GM06990 (cell line): Measurements from ENCODE around the gene GRM7.

Experiments
- DNase-seq: peaks from one replicate; pipeline ENCODE4 v3.0.0-alpha.2; 2011; ENCODE audit not compliant: insufficient read length; ENCODE audit errors: extremely low read depth
- H3K27me3 ChIP-seq: replicated peaks from 2 replicates; pipeline ENCODE4 v1.6.0; 2011; ENCODE audit warnings: low read length; ENCODE audit not compliant: control insufficient read depth, insufficient read depth
- H3K36me3 ChIP-seq: 2 replicates; pipeline ENCODE4 v1.5.1; 2011; ENCODE audit warnings: low read length; ENCODE audit not compliant: control insufficient read depth, insufficient read depth
- H3K4me3 ChIP-seq: replicated peaks from 2 replicates; pipeline ENCODE4 v1.5.1; 2011; ENCODE audit warnings: low read depth, mild to moderate bottlenecking, control low read depth, low read length
- CTCF ChIP-seq: IDR thresholded peaks from 2 replicates; pipeline ENCODE4 v1.5.1; 2011; ENCODE audit warnings: low read length, control low read depth, mild to moderate bottlenecking, inconsistent platforms; ENCODE audit not compliant: insufficient read depth, poor library complexity, severe bottlenecking

Gene GRM7

GRCh38 chr3:7669641-7670040 lies 808.7 kb downstream of the GRM7 start:
- H3K27me3 ChIP-seq = no peaks in the 10 kb centered on the region
- TF ChIP-seq CTCF = no peak
- DNase-seq = no peak
- H3K36me3 ChIP-seq = no peaks in the 10 kb centered on the region
- no peak overlapping the region for H3K4me3 ChIP-seq

- no peak for TF ChIP-seq CTCF
- no peaks in the 10 kb centered on the region for H3K27me3 ChIP-seq
Observed at GRCh38 chr3:7678521-7678920, 817.6 kb downstream of the GRM7 start.

GRCh38 chr3:7682822-7683229 lies 821.9 kb downstream of the GRM7 start:
- no peak for DNase-seq
- Histone ChIP-seq H3K4me3 (no peak overlapping the region), H3K36me3 (no peaks in the 10 kb centered on the region), H3K27me3 (no peaks in the 10 kb centered on the region)
- no peak for TF ChIP-seq CTCF

More at GRCh38 chr3:7678521-7678920, 817.6 kb downstream of the GRM7 start:
- Histone ChIP-seq H3K36me3 (no peaks in the 10 kb centered on the region), H3K4me3 (no peak overlapping the region)
- no peak for DNase-seq

- Histone ChIP-seq H3K36me3 (no peaks in the 10 kb centered on the region), H3K27me3 (no peaks in the 10 kb centered on the region), H3K4me3 (no peak overlapping the region)
- DNase-seq = no peak
- TF ChIP-seq CTCF = no peak
Observed at GRCh38 chr3:7683426-7683825, 822.5 kb downstream of the GRM7 start.

GRCh38 chr3:7684182-7684715 lies 823.3 kb downstream of the GRM7 start:
- no peak for DNase-seq
- H3K4me3 ChIP-seq = no peak overlapping the region
- no peaks in the 10 kb centered on the region for H3K36me3 ChIP-seq
- no peak for TF ChIP-seq CTCF
- no peaks in the 10 kb centered on the region for H3K27me3 ChIP-seq
